DND-41 (cell line): Measurements from ENCODE around the gene SH3RF3.

Experiments used
- EZH2 ChIP-seq: IDR thresholded peaks from 3 replicates; pipeline ENCODE4 v1.6.1; 2012; ENCODE audit warnings: borderline replicate concordance, low read depth, mild to moderate bottlenecking, moderate library complexity, low read length, inconsistent platforms; ENCODE audit not compliant: severe bottlenecking
- TF ChIP-seq, protein P1 (sequence below): IDR thresholded peaks from 2 replicates; pipeline ENCODE4 v1.5.1; 2012; ENCODE audit warnings: borderline replicate concordance, low read length, moderate library complexity, mild to moderate bottlenecking; ENCODE audit not compliant: poor library complexity, severe bottlenecking; ENCODE audit errors: extremely low read depth

DNA sequence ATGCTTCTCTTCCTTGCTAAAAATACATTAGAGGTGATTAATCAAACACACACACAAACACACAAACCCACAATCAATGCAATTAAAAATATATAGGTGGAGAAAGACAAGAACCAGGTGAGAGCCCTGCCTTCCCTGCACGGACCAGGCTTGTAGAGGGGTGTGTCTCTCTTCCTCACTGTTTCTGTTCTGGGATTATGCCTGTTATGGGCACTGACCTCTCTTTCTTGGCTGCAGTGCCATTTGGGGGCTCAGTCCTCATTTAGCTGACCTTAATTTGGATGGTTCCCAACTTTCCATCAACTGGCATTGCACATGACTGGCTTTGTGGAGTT, 89.8 kb downstream of the SH3RF3 start:
- TF ChIP-seq, protein P1, sequence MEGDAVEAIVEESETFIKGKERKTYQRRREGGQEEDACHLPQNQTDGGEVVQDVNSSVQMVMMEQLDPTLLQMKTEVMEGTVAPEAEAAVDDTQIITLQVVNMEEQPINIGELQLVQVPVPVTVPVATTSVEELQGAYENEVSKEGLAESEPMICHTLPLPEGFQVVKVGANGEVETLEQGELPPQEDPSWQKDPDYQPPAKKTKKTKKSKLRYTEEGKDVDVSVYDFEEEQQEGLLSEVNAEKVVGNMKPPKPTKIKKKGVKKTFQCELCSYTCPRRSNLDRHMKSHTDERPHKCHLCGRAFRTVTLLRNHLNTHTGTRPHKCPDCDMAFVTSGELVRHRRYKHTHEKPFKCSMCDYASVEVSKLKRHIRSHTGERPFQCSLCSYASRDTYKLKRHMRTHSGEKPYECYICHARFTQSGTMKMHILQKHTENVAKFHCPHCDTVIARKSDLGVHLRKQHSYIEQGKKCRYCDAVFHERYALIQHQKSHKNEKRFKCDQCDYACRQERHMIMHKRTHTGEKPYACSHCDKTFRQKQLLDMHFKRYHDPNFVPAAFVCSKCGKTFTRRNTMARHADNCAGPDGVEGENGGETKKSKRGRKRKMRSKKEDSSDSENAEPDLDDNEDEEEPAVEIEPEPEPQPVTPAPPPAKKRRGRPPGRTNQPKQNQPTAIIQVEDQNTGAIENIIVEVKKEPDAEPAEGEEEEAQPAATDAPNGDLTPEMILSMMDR: no peak
- no peak for TF ChIP-seq EZH2
